Activated gamma-delta T cell treated with Interleukin-2 at 50 U/mL for 16 hours (primary cell): ENCODE data around the gene TPPP.

Source experiments
- DNase-seq: peaks from one replicate; pipeline ENCODE4 v3.0.0-alpha.2; 2020

The TPPP gene

GRCh38 chr5:664343-664993 is 28.7 kb downstream of the TPPP start:
- no peak for DNase-seq

GRCh38 chr5:663436-664342 is 29.5 kb downstream of the TPPP start:
- DNase-seq = no peak

GRCh38 chr5:662751-663435 is 30.3 kb downstream of the TPPP start:
- no peak for DNase-seq

DNA sequence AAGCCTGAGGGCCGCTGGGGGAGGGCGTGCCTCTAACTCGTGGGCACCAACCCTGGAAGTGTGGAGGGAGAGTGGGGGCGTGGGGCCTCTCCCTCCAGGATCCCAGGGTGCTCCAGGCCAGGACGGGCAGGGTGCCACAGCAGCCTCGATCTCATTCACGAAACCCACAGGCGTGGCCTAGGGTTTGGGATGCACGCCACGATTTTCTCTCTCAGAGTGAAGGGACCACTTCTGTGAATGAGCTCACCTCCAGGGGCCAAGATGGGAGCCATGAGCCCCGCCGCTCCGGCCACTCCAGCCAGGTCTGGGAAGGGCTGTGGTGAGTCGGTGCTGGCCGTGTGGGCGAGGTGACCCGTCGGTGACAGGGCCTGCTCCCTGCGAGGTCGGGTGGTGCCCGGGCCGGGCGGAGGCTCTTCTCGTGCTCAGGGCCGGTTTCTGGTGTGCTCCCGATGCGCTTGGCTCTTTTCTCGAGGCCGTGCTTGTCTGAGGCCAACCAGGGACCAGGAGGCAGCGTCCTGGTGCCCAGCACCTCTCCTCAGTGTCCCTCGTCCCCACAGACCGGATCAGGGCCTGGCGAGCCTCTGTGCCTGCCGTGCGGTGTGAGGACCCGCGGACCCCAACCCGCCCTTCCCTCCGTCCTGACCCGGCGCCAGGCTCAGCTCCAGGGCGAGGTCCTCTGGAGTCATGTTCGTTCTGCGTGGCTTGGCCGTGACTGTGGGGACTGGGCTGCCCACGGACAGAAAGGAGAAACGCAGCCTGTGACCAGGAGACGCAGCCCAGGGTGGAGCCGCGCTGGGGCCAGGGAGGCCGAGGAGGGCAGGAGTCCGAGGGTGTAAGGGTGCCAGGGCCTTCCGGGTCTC is 31.0 kb downstream of the TPPP start:
- no peak for DNase-seq

GRCh38 chr5:660491-661030 is 32.6 kb downstream of the TPPP start:
- no peak for DNase-seq

GRCh38 chr5:659496-660263 is 33.5 kb downstream of the TPPP start:
- DNase-seq = no peak

GRCh38 chr5:658103-658502 is 35.0 kb downstream of the TPPP start:
- DNase-seq = no peak

DNA sequence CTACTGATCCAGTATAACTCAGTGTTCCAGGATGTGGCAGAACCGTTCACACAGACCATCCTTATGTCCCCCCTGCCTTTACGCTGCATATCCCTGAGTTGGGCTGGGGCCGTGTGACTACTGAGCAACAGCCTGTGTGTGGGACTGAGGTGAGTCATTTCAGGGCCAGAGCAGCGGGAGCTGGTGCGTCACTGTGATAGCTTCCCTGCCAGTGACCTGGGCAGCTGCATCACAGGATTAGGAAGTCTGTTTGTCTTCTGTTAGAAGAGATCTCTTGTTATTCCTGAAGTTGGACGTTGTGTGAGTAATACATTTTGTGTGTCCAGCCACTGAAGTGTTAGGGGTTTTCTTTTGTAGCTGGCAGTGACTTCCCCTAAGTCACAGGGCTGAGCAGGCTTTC is 35.6 kb downstream of the TPPP start:
- no peak for DNase-seq

- no peak for DNase-seq
These were observed 37.7 kb downstream of the TPPP start for GRCh38 chr5:655406-655805.

- DNase-seq = no peak
These were observed 38.9 kb downstream of the TPPP start for GRCh38 chr5:654071-654778.

- no peak for DNase-seq
These were observed 40.3 kb downstream of the TPPP start for GRCh38 chr5:652773-653350.

DNA sequence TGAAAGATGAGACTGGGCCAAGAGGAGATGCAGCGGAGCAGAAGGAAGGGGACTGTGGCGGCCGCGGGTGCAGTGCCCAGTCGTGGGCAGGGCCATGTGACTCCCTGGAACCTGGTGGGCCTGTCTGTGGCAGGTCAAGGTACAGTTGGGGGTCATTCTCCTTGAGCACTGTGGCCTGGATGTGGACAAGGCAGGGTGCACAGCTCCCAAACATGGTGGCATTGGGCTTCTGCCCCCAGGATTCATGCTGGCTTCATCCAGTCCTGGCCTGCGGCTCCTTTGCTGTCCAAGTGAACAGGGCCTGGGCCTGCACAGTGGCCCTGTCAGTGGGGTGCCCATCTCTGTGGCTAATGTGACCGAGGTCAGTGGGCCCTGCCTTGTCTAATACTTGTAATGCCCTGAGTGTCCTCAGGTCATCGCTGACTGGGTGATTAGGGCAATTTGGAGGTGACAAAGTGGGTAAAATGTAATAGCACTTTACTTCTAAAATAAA is 41.1 kb downstream of the TPPP start:
- DNase-seq = no peak

- DNase-seq = no peak
These were observed 41.7 kb downstream of the TPPP start for GRCh38 chr5:651296-652022.

- DNase-seq = no peak
These were observed 45.4 kb downstream of the TPPP start for GRCh38 chr5:647727-648126.

- no peak for DNase-seq
These were observed 45.8 kb downstream of the TPPP start for GRCh38 chr5:647311-647710.

- DNase-seq = no peak
These were observed 46.6 kb downstream of the TPPP start for GRCh38 chr5:646396-647201.

- no peak for DNase-seq
These were observed 47.7 kb downstream of the TPPP start for GRCh38 chr5:645421-645820.

- no peak for DNase-seq
These were observed 48.2 kb downstream of the TPPP start for GRCh38 chr5:644971-645370.

- DNase-seq = no peak
These were observed 48.6 kb downstream of the TPPP start for GRCh38 chr5:644509-644908.
